ENCODE results near the gene F10.

F10 gene

DNA sequence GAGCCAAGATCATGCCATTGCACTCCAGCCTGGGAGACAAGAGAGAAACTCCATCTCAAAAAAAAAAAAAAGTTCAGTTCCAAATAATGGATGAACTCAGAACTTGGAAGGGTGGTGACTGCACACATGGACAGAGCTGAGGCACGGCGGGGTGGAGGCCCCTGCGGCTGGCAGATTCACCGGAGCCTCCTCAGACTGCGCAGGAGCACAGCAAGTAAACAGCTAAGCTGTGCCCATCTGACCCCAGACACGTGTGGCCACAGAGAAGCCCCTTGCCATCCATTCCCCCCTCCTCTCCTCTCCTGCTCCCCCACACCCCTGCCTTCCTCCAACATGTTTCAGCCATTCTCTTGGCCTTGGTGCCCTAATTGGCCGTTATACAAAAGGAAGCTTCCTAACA lies 20.3 kb downstream of the F10 start:
- Histone ChIP-seq H3K27me3 (ENCODE audit: control insufficient read depth, insufficient read depth, low read length) (no peaks in the 10 kb centered on the region), H3K9me3 (ENCODE audit: control insufficient read depth, insufficient read depth, low read depth, low read length) (no peaks in the 10 kb centered on the region)

DNA sequence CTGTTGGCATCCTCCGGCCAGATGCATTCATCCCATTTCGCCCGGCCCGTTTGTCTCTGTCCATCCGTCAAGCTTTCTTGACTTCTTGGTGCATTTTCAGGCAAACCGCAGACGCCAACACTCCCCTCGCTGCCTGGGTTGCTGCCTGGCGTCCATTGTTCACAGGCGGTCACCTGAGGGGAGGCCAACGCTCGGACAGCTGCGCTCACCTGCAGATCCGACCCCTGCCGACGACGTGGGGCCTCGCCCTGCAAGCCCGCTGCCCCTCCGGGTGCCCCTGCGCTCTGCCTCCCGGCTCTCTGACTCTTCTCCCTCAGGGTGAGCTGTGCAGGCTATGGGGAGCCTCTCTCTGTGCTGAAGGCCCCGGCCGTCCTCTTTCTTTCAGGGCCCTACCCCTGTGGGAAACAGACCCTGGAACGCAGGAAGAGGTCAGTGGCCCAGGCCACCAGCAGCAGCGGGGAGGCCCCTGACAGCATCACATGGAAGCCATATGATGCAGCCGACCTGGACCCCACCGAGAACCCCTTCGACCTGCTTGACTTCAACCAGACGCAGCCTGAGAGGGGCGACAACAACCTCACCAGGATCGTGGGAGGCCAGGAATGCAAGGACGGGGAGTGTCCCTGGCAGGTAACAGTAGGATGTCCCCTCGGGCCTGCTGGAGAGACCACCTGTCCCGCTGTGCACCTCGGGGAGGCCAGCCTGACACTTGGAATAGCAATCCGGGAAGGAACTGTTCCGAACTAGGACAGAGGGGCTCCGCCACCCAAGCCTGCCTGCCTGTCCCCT lies 21.1 kb downstream of the F10 start:
- Histone ChIP-seq H3K27me3 (ENCODE audit: control insufficient read depth, insufficient read depth, low read length) (no peaks in the 10 kb centered on the region), H3K4me3 (ENCODE audit: low read depth, low read length) (no peak overlapping the region)

More for the DNA sequence above, 20.3 kb downstream of the F10 start:
- no peaks in the 10 kb centered on the region for H3K36me3 ChIP-seq (ENCODE audit: control insufficient read depth, insufficient read depth, low read length)
- no peak overlapping the region for H3K27ac ChIP-seq (ENCODE audit: low read depth, low read length)
- no peak overlapping the region for H3K4me3 ChIP-seq (ENCODE audit: low read depth, low read length)
- H3K9ac ChIP-seq (ENCODE audit: low read length): no peak overlapping the region
- H3K4me1 ChIP-seq (ENCODE audit: control insufficient read depth, insufficient read depth, low read length): no peaks in the 10 kb centered on the region

DNA sequence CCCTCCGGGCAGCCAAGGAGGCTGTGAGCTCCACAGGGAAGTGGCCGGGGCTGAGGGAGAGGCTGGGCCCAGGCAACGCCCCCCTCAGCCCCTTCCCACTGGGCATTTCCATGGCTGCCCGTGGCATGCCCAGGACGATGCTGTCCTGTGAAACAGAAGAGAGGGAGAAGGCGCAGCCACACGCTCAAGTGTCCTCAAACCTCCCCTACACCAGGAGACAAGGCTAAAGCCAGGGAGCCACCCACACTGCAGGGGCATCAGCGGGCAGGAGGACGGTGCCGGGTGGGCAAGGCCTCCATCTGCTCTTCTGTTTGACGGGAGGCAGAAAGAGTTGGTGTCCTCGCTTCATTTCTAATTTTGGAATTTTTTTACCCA lies 21.6 kb downstream of the F10 start:
- Histone ChIP-seq H3K27me3 (ENCODE audit: control insufficient read depth, insufficient read depth, low read length) (no peaks in the 10 kb centered on the region), H3K4me1 (ENCODE audit: control insufficient read depth, insufficient read depth, low read length) (no peaks in the 10 kb centered on the region), H3K9ac (ENCODE audit: low read length) (no peak overlapping the region), H3K4me3 (ENCODE audit: low read depth, low read length) (no peak overlapping the region), H3K9me3 (ENCODE audit: control insufficient read depth, insufficient read depth, low read depth, low read length) (no peaks in the 10 kb centered on the region), H3K36me3 (ENCODE audit: control insufficient read depth, insufficient read depth, low read length) (no peaks in the 10 kb centered on the region), H3K27ac (ENCODE audit: low read depth, low read length) (no peak overlapping the region)

More for the DNA sequence above, 21.1 kb downstream of the F10 start:
- Histone ChIP-seq H3K36me3 (ENCODE audit: control insufficient read depth, insufficient read depth, low read length) (no peaks in the 10 kb centered on the region), H3K9ac (ENCODE audit: low read length) (no peak overlapping the region), H3K9me3 (ENCODE audit: control insufficient read depth, insufficient read depth, low read depth, low read length) (no peaks in the 10 kb centered on the region), H3K4me1 (ENCODE audit: control insufficient read depth, insufficient read depth, low read length) (no peaks in the 10 kb centered on the region), H3K27ac (ENCODE audit: low read depth, low read length) (no peak overlapping the region)

DNA sequence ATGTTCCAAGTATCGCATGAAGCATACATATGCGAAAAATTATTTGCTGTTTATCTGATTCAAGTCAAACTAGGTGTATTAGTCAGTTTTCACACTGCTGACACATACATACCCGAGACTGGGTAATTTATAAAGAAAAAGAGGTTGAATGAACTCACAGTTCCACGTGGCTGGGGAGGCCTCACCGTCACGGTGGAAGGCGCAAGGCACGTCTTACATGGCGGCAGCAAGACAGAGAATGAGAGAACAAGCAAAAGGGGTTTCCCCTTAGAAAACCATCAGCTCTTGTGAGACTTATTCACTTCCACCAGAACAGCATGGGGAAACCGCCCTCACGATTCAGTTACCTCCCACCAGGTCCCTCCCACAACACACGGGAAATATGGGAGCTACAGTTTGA lies 22.9 kb downstream of the F10 start:
- no peak overlapping the region for H3K27ac ChIP-seq (ENCODE audit: low read depth, low read length)
- H3K9ac ChIP-seq (ENCODE audit: low read length): no peak overlapping the region
- no peak overlapping the region for H3K4me3 ChIP-seq (ENCODE audit: low read depth, low read length)
- no peaks in the 10 kb centered on the region for H3K36me3 ChIP-seq (ENCODE audit: control insufficient read depth, insufficient read depth, low read length)
- H3K9me3 ChIP-seq (ENCODE audit: control insufficient read depth, insufficient read depth, low read depth, low read length): no peaks in the 10 kb centered on the region
- no peaks in the 10 kb centered on the region for H3K4me1 ChIP-seq (ENCODE audit: control insufficient read depth, insufficient read depth, low read length)
- no peaks in the 10 kb centered on the region for H3K27me3 ChIP-seq (ENCODE audit: control insufficient read depth, insufficient read depth, low read length)

DNA sequence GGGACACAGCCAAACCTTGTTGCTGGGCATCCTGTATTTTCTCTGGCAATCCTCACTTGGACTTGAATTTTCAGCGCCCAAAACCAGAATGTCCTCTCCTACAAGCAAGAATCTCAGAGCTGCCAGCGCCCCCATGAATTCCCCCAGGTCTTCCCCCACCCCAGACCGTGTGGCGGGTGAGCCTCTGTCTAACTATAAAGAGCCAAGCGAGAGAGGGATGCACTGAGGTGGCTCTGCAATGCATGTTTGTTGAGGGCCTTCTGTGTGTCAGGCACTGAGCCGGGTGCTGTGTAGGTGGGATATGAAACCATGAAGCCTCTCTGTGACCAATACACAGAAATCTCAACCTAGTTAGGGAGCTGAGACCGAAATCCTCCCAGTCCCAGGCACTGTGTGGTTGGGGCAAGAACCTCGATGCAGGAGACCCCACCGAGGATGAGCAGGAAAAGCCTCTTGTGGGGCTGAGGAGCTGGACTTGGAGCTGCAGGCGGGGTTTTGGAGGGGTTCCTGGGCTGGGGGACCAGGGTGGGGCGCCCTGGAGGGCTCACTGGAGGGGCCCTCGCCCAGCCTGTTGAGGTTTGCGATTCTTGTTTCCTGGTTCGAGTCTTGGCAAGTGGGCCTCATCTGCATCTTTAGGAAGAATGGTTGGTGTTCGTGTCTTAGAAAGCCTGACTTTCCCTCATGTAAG lies 23.5 kb downstream of the F10 start:
- H3K9ac ChIP-seq (ENCODE audit: low read length): no peak overlapping the region
- no peak overlapping the region for H3K27ac ChIP-seq (ENCODE audit: low read depth, low read length)
- no peaks in the 10 kb centered on the region for H3K4me1 ChIP-seq (ENCODE audit: control insufficient read depth, insufficient read depth, low read length)
- H3K4me3 ChIP-seq (ENCODE audit: low read depth, low read length): no peak overlapping the region
- H3K36me3 ChIP-seq (ENCODE audit: control insufficient read depth, insufficient read depth, low read length): no peaks in the 10 kb centered on the region
- H3K9me3 ChIP-seq (ENCODE audit: control insufficient read depth, insufficient read depth, low read depth, low read length): no peaks in the 10 kb centered on the region
- no peaks in the 10 kb centered on the region for H3K27me3 ChIP-seq (ENCODE audit: control insufficient read depth, insufficient read depth, low read length)

DNA sequence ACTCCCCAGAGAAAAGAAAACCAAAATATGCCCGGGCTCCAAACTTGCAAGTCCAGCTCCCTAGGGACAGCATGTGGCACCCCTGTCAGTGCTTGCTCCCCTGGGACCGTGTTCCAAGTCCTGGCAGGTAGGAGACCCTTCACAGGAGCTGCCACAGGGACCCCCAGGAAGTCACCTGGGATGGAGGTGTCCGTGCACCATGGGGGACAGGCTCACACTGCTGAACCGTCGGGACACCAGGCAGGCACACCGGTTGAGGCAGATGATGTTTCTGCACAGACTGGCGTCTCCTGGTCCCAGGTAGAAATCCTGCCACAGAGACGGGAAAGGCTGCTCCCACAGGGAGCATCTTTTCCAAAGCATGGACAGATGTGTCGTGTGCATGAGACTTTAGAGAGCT lies 24.2 kb downstream of the F10 start:
- Histone ChIP-seq H3K9me3 (ENCODE audit: control insufficient read depth, insufficient read depth, low read depth, low read length) (no peaks in the 10 kb centered on the region), H3K9ac (ENCODE audit: low read length) (no peak overlapping the region), H3K4me1 (ENCODE audit: control insufficient read depth, insufficient read depth, low read length) (peaks cover under 1% of the 10 kb centered on the region; the same call in 1 of the 2 replicates), H3K27ac (ENCODE audit: low read depth, low read length) (no peak overlapping the region), H3K36me3 (ENCODE audit: control insufficient read depth, insufficient read depth, low read length) (no peaks in the 10 kb centered on the region), H3K4me3 (ENCODE audit: low read depth, low read length) (no peak overlapping the region), H3K27me3 (ENCODE audit: control insufficient read depth, insufficient read depth, low read length) (peaks cover 3% of the 10 kb centered on the region)

DNA sequence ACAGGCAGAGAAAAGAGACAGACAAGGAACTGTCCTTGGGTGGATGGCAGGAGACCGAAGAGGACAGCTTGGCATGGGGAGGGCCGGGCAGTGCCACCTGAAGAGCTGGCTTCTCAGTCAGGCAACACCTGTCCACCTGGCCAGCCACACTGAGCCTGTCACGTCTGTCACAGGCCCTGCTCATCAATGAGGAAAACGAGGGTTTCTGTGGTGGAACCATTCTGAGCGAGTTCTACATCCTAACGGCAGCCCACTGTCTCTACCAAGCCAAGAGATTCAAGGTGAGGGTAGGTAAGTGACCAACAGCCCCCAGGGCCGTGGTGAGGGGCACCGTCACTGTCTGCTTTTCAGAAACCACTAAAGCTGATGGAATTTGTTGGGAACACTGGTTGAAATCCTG lies 24.6 kb downstream of the F10 start:
- Histone ChIP-seq H3K4me1 (ENCODE audit: control insufficient read depth, insufficient read depth, low read length) (peaks cover 6% of the 10 kb centered on the region; the same call in 1 of the 2 replicates), H3K27ac (ENCODE audit: low read depth, low read length) (no peak overlapping the region), H3K36me3 (ENCODE audit: control insufficient read depth, insufficient read depth, low read length) (no peaks in the 10 kb centered on the region), H3K4me3 (ENCODE audit: low read depth, low read length) (no peak overlapping the region), H3K9ac (ENCODE audit: low read length) (no peak overlapping the region), H3K9me3 (ENCODE audit: control insufficient read depth, insufficient read depth, low read depth, low read length) (no peaks in the 10 kb centered on the region), H3K27me3 (ENCODE audit: control insufficient read depth, insufficient read depth, low read length) (peaks cover 8% of the 10 kb centered on the region)

DNA sequence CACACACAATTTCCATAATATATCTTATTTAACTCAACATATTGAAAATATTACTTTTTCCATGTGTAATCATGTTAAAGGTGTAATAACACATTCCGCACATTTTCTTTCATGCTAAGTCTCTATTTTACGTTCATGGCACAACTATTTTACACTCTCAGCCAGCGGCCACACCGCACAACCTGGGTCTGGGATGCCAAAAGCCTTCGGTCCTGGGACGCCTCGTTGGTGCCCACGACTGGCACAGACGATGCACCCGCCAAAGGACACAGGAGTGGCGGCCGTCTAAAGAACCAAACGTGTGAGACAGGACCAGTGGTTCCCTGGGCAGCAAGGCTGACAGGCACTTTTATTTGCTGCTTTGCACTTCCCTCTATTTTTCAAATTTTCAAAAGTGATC lies 25.8 kb downstream of the F10 start:
- Histone ChIP-seq H3K9ac (ENCODE audit: low read length) (no peak overlapping the region), H3K27me3 (ENCODE audit: control insufficient read depth, insufficient read depth, low read length) (peaks cover 20% of the 10 kb centered on the region)

DNA sequence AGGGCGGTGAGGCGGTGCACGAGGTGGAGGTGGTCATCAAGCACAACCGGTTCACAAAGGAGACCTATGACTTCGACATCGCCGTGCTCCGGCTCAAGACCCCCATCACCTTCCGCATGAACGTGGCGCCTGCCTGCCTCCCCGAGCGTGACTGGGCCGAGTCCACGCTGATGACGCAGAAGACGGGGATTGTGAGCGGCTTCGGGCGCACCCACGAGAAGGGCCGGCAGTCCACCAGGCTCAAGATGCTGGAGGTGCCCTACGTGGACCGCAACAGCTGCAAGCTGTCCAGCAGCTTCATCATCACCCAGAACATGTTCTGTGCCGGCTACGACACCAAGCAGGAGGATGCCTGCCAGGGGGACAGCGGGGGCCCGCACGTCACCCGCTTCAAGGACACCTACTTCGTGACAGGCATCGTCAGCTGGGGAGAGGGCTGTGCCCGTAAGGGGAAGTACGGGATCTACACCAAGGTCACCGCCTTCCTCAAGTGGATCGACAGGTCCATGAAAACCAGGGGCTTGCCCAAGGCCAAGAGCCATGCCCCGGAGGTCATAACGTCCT lies 26.4 kb downstream of the F10 start:
- H3K9me3 ChIP-seq (ENCODE audit: control insufficient read depth, insufficient read depth, low read depth, low read length): no peaks in the 10 kb centered on the region
- H3K27me3 ChIP-seq (ENCODE audit: control insufficient read depth, insufficient read depth, low read length): peaks cover 23% of the 10 kb centered on the region
- H3K36me3 ChIP-seq (ENCODE audit: control insufficient read depth, insufficient read depth, low read length): no peaks in the 10 kb centered on the region
- H3K27ac ChIP-seq (ENCODE audit: low read depth, low read length): no peak overlapping the region
- H3K4me3 ChIP-seq (ENCODE audit: low read depth, low read length): no peak overlapping the region
- H3K9ac ChIP-seq (ENCODE audit: low read length): no peak overlapping the region
- H3K4me1 ChIP-seq (ENCODE audit: control insufficient read depth, insufficient read depth, low read length): peaks cover 14% of the 10 kb centered on the region

More for the DNA sequence above, 25.8 kb downstream of the F10 start:
- no peak overlapping the region for H3K4me3 ChIP-seq (ENCODE audit: low read depth, low read length)
- H3K36me3 ChIP-seq (ENCODE audit: control insufficient read depth, insufficient read depth, low read length): no peaks in the 10 kb centered on the region
- H3K27ac ChIP-seq (ENCODE audit: low read depth, low read length): no peak overlapping the region
- H3K4me1 ChIP-seq (ENCODE audit: control insufficient read depth, insufficient read depth, low read length): peaks cover 12% of the 10 kb centered on the region
- no peaks in the 10 kb centered on the region for H3K9me3 ChIP-seq (ENCODE audit: control insufficient read depth, insufficient read depth, low read depth, low read length)

DNA sequence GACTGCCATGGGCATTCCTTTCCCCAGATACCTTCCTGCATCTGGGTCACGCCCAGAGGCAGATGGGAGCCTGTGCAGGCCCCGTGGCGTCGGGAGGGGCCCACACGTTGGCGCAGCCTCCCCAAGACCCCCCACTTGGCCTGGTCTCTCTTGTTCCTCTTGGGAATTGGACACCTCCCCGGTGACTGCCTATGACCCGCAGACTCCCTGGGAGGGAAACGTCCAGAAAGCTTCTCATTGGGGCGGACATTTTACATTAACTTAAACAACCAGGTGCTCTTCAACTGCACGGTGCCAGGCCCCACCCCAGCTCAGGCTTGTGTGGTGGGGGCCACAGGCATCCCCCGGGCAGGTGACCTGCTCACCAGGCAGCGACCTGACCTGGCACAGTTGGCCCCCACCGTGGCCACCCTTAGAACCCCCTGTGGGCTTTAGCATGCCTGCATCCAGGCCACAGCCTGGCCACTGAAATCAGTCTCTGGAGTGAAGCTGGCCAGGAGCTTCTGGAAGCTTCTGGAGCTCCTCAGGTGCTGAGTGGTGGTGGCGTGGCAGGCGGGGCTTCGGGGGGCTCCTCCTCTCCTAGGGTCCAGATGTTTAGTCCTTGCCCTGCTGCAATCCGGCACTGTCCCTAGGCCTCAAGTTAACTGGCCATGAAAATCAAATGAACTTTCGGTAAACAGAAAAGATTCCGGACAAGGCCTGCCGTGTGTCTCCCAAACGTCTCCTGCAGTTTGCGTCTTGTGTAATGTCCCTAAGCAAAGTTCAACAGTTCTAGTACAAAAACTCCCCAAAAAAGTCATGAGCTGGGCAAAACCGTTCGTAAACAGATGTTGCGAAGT lies 27.3 kb downstream of the F10 start:
- H3K36me3 ChIP-seq (ENCODE audit: control insufficient read depth, insufficient read depth, low read length): no peaks in the 10 kb centered on the region
- H3K9ac ChIP-seq (ENCODE audit: low read length): no peak overlapping the region
- H3K27me3 ChIP-seq (ENCODE audit: control insufficient read depth, insufficient read depth, low read length): peaks cover 23% of the 10 kb centered on the region
- H3K4me1 ChIP-seq (ENCODE audit: control insufficient read depth, insufficient read depth, low read length): peaks cover 19% of the 10 kb centered on the region
- H3K4me3 ChIP-seq (ENCODE audit: low read depth, low read length): no peak overlapping the region
- no peak overlapping the region for H3K27ac ChIP-seq (ENCODE audit: low read depth, low read length)
- H3K9me3 ChIP-seq (ENCODE audit: control insufficient read depth, insufficient read depth, low read depth, low read length): no peaks in the 10 kb centered on the region

Measured in HUES6 (cell line).